HEK293 (cell line): ENCODE measurements around the gene EIF4E.
A peak's percentile ranks its signal among the peaks of the same experiment; 100 is the strongest.

ENCODE experiments used
- CTCF ChIA-PET: fragments of 350-600 bp; formaldehyde crosslinking; extraction: SDS; loops from one replicate; lab custom pipeline; 2021; ENCODE audit warnings: antibody characterized with exemption; lab: Yijun Ruan, JAX
- POLR2A ChIA-PET: fragments of 300-600 bp; formaldehyde crosslinking; extraction: SDS; loops from one replicate; lab custom pipeline; 2020; ENCODE audit warnings: antibody characterized with exemption, inconsistent platforms; lab: Yijun Ruan, JAX
- H3K27ac ChIP-seq: fragments of 200-500 bp; sonication (Bioruptor generic); 2 replicates; pipeline ENCODE4 v1.5.1; 2014; ENCODE audit warnings: low read depth, low read length, control low read depth, inconsistent platforms; ENCODE audit errors: extremely low read depth
- H3K36me3 ChIP-seq, 2 experiments: fragments of 200-500 bp in 1 of 2; sonication (Bioruptor generic) in 1 of 2; 1 replicate in 1 of 2; 2 replicates in 1 of 2; pipeline ENCODE4 v1.5.1; 2014 to 2017; ENCODE audit warnings: inconsistent platforms in 2 of 2, low read length in 2 of 2; ENCODE audit not compliant: control insufficient read depth in 2 of 2, insufficient read depth in 1 of 2
- H3K4me1 ChIP-seq: fragments of 200-500 bp; sonication (Bioruptor generic); 2 replicates; pipeline ENCODE4 v1.5.1; 2014; ENCODE audit warnings: mild to moderate bottlenecking, low read length, inconsistent platforms; ENCODE audit not compliant: control insufficient read depth, insufficient read depth
- H3K4me3 ChIP-seq: 2 replicates; pipeline ENCODE4 v1.5.1; 2011; ENCODE audit warnings: low read depth, mild to moderate bottlenecking, control low read depth, low read length, moderate library complexity
- H3K9me3 ChIP-seq: fragments of 200-500 bp; sonication (Bioruptor generic); 2 replicates; pipeline ENCODE4 v1.5.1; 2014; ENCODE audit warnings: low read depth, low read length, inconsistent platforms; ENCODE audit not compliant: control insufficient read depth, insufficient read depth
- BCL11B ChIP-seq: fragments of 450-650 bp; formaldehyde crosslinking; IDR thresholded peaks from 2 replicates; pipeline ENCODE4 v1.5.1; 2016; ENCODE audit warnings: low read depth, missing biosample characterization, missing genetic modification characterization
- HOXA7 ChIP-seq: sonication (generic); formaldehyde crosslinking; IDR thresholded peaks from 2 replicates; pipeline ENCODE4 v1.8.1; 2022; ENCODE audit warnings: missing genetic modification reagents, borderline replicate concordance
- KLF1 ChIP-seq: fragments of 450-650 bp; formaldehyde crosslinking; IDR thresholded peaks from 2 replicates; pipeline ENCODE4 v1.5.1; 2016; ENCODE audit warnings: missing biosample characterization, missing genetic modification characterization
- SCRT1 ChIP-seq: fragments of 450-650 bp; formaldehyde crosslinking; IDR thresholded peaks from 2 replicates; pipeline ENCODE4 v1.5.1; 2016; ENCODE audit warnings: missing biosample characterization, missing genetic modification characterization, borderline replicate concordance
- SP7 ChIP-seq: fragments of 450-650 bp; formaldehyde crosslinking; IDR thresholded peaks from 2 replicates; pipeline ENCODE4 v1.5.1; 2016; ENCODE audit warnings: missing biosample characterization, missing genetic modification characterization
- WT1 ChIP-seq: fragments of 450-650 bp; formaldehyde crosslinking; IDR thresholded peaks from 2 replicates; pipeline ENCODE4 v1.5.1; 2016; ENCODE audit warnings: missing biosample characterization, missing genetic modification characterization
- ZBTB8A ChIP-seq: fragments of 450-650 bp; formaldehyde crosslinking; IDR thresholded peaks from 2 replicates; pipeline ENCODE4 v1.5.1; 2016; ENCODE audit warnings: missing biosample characterization, missing genetic modification characterization
- ZNF132 ChIP-seq: fragments of 450-650 bp; formaldehyde crosslinking; IDR thresholded peaks from 2 replicates; pipeline ENCODE4 v1.5.1; 2017; ENCODE audit warnings: missing biosample characterization, missing genetic modification characterization, borderline replicate concordance
- ZNF169 ChIP-seq: fragments of 450-650 bp; formaldehyde crosslinking; IDR thresholded peaks from 2 replicates; pipeline ENCODE4 v1.5.1; 2016; ENCODE audit warnings: missing biosample characterization, missing genetic modification characterization
- ZNF324 ChIP-seq: fragments of 450-650 bp; formaldehyde crosslinking; IDR thresholded peaks from 2 replicates; pipeline ENCODE4 v1.5.1; 2016; ENCODE audit warnings: missing biosample characterization, missing genetic modification characterization
- ZNF341 ChIP-seq: fragments of 450-650 bp; formaldehyde crosslinking; IDR thresholded peaks from 2 replicates; pipeline ENCODE4; 2016; ENCODE audit warnings: low read depth, missing biosample characterization, missing genetic modification characterization
- ZNF404 ChIP-seq: fragments of 450-650 bp; formaldehyde crosslinking; IDR thresholded peaks from 2 replicates; pipeline ENCODE4 v1.5.1; 2017; ENCODE audit warnings: missing biosample characterization, missing genetic modification characterization
- ZNF433 ChIP-seq: fragments of 450-650 bp; formaldehyde crosslinking; IDR thresholded peaks from 2 replicates; pipeline ENCODE4 v1.5.1; 2016; ENCODE audit warnings: missing biosample characterization, missing genetic modification characterization, low read depth
- ZNF544 ChIP-seq: fragments of 450-650 bp; formaldehyde crosslinking; IDR thresholded peaks from 2 replicates; pipeline ENCODE4 v1.5.0; 2017; ENCODE audit warnings: missing biosample characterization, missing genetic modification characterization
- ZNF596 ChIP-seq: fragments of 450-650 bp; IDR thresholded peaks from 2 replicates; pipeline ENCODE4 v1.5.0; 2018; ENCODE audit warnings: missing biosample characterization, mild to moderate bottlenecking, missing genetic modification characterization, moderate library complexity
- ZNF660 ChIP-seq: fragments of 450-650 bp; IDR thresholded peaks from 2 replicates; pipeline ENCODE4 v1.5.1; 2018; ENCODE audit warnings: missing biosample characterization, mild to moderate bottlenecking, missing genetic modification characterization
- ZNF747 ChIP-seq: fragments of 450-650 bp; formaldehyde crosslinking; IDR thresholded peaks from 2 replicates; pipeline ENCODE4 v1.5.1; 2016; ENCODE audit warnings: missing biosample characterization, missing genetic modification characterization
- TF ChIP-seq, protein P1 (sequence below): fragments of 450-650 bp; formaldehyde crosslinking; IDR thresholded peaks from 2 replicates; pipeline ENCODE4 v1.5.1; 2016; ENCODE audit warnings: missing biosample characterization, missing genetic modification characterization
- TF ChIP-seq, protein P2 (sequence below): fragments of 450-650 bp; formaldehyde crosslinking; IDR thresholded peaks from 2 replicates; pipeline ENCODE4 v1.5.1; 2017; ENCODE audit warnings: missing biosample characterization, missing genetic modification characterization
- TF ChIP-seq, protein P3 (sequence below): fragments of 450-650 bp; formaldehyde crosslinking; IDR thresholded peaks from 2 replicates; pipeline ENCODE4 v1.5.1; 2017; ENCODE audit warnings: missing biosample characterization, missing genetic modification characterization
- TF ChIP-seq, protein P4 (sequence below): fragments of 450-650 bp; formaldehyde crosslinking; IDR thresholded peaks from 2 replicates; pipeline ENCODE4 v1.5.1; 2016; ENCODE audit warnings: missing biosample characterization, missing genetic modification characterization
- TF ChIP-seq, protein P5 (sequence below): fragments of 450-650 bp; formaldehyde crosslinking; IDR thresholded peaks from 2 replicates; pipeline ENCODE4 v1.5.1; 2017; ENCODE audit warnings: missing biosample characterization, missing genetic modification characterization
- TF ChIP-seq, protein P6 (sequence below): fragments of 450-650 bp; formaldehyde crosslinking; IDR thresholded peaks from 2 replicates; pipeline ENCODE4 v1.5.1; 2016; ENCODE audit warnings: missing biosample characterization, missing genetic modification characterization, borderline replicate concordance

The EIF4E gene

DNA sequence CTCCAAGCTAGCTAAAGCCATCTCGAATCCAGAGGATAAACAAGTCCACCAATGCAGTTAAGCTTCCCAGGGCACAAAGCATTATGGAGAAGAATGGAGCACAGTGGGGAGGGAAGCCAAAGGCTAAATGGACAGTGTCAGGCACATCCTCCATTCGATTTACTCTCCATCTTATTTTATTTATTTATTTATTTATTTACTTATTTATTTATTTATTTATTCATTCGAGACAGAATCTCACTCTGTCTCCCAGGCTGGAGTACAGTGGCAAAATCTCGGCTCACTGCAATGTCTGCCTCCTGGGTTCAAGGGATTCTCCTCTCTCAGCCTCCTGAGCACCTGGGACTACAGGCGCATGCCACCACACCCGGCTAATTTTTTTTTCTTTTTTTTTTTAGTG lies 26.3 kb upstream of the EIF4E start:
- POLR2A ChIA-PET, result no interaction called here
- Histone ChIP-seq H3K27ac (no peak overlapping the region), H3K36me3 (no peaks in the 10 kb centered on the region), H3K9me3 (no peaks in the 10 kb centered on the region), H3K4me1 (no peaks in the 10 kb centered on the region), H3K4me3 (no peak overlapping the region)
- CTCF ChIA-PET, result interaction anchor here (0.7 kb wide), 1 partner anchor 26 kb away, joined by 3 read pairs; no protein-coding TSS in a partner anchor
- TF ChIP-seq ZNF132 (no peak), ZNF433 (peak; percentile 52; the same call in 1 of the 2 replicates), ZBTB8A (tag by site-specific recombination) (0 out of 2 replicates have a peak, but pooled peaks have one; percentile 22), ZNF544 (tag by site-specific recombination) (no peak), KLF1 (tag by site-specific recombination) (no peak), ZNF341 (tag by site-specific recombination) (no peak), WT1 (tag by site-specific recombination) (no peak), SP7 (tag by site-specific recombination) (no peak), ZNF169 (tag by site-specific recombination) (no peak), ZNF596 (no peak), ZNF747 (no peak), ZNF660 (tag by site-specific recombination) (no peak), HOXA7 (CRISPR knock-in tag) (no peak), ZNF324 (tag by site-specific recombination) (no peak), SCRT1 (tag by site-specific recombination) (no peak), ZNF404 (tag by site-specific recombination) (no peak), BCL11B (tag by site-specific recombination) (no peak)
- TF ChIP-seq, protein P1, sequence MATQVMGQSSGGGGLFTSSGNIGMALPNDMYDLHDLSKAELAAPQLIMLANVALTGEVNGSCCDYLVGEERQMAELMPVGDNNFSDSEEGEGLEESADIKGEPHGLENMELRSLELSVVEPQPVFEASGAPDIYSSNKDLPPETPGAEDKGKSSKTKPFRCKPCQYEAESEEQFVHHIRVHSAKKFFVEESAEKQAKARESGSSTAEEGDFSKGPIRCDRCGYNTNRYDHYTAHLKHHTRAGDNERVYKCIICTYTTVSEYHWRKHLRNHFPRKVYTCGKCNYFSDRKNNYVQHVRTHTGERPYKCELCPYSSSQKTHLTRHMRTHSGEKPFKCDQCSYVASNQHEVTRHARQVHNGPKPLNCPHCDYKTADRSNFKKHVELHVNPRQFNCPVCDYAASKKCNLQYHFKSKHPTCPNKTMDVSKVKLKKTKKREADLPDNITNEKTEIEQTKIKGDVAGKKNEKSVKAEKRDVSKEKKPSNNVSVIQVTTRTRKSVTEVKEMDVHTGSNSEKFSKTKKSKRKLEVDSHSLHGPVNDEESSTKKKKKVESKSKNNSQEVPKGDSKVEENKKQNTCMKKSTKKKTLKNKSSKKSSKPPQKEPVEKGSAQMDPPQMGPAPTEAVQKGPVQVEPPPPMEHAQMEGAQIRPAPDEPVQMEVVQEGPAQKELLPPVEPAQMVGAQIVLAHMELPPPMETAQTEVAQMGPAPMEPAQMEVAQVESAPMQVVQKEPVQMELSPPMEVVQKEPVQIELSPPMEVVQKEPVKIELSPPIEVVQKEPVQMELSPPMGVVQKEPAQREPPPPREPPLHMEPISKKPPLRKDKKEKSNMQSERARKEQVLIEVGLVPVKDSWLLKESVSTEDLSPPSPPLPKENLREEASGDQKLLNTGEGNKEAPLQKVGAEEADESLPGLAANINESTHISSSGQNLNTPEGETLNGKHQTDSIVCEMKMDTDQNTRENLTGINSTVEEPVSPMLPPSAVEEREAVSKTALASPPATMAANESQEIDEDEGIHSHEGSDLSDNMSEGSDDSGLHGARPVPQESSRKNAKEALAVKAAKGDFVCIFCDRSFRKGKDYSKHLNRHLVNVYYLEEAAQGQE (tag by site-specific recombination), result peak; percentile 21; the same call in 1 of the 2 replicates
- TF ChIP-seq, protein P2, sequence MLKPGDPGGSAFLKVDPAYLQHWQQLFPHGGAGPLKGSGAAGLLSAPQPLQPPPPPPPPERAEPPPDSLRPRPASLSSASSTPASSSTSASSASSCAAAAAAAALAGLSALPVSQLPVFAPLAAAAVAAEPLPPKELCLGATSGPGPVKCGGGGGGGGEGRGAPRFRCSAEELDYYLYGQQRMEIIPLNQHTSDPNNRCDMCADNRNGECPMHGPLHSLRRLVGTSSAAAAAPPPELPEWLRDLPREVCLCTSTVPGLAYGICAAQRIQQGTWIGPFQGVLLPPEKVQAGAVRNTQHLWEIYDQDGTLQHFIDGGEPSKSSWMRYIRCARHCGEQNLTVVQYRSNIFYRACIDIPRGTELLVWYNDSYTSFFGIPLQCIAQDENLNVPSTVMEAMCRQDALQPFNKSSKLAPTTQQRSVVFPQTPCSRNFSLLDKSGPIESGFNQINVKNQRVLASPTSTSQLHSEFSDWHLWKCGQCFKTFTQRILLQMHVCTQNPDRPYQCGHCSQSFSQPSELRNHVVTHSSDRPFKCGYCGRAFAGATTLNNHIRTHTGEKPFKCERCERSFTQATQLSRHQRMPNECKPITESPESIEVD (tag by site-specific recombination), result no peak
- TF ChIP-seq, protein P3, sequence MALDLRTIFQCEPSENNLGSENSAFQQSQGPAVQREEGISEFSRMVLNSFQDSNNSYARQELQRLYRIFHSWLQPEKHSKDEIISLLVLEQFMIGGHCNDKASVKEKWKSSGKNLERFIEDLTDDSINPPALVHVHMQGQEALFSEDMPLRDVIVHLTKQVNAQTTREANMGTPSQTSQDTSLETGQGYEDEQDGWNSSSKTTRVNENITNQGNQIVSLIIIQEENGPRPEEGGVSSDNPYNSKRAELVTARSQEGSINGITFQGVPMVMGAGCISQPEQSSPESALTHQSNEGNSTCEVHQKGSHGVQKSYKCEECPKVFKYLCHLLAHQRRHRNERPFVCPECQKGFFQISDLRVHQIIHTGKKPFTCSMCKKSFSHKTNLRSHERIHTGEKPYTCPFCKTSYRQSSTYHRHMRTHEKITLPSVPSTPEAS (tag by site-specific recombination), result no peak
- TF ChIP-seq, protein P4, sequence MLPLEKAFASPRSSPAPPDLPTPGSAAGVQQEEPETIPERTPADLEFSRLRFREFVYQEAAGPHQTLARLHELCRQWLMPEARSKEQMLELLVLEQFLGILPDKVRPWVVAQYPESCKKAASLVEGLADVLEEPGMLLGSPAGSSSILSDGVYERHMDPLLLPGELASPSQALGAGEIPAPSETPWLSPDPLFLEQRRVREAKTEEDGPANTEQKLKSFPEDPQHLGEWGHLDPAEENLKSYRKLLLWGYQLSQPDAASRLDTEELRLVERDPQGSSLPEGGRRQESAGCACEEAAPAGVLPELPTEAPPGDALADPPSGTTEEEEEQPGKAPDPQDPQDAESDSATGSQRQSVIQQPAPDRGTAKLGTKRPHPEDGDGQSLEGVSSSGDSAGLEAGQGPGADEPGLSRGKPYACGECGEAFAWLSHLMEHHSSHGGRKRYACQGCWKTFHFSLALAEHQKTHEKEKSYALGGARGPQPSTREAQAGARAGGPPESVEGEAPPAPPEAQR (tag by site-specific recombination), result no peak
- TF ChIP-seq, protein P5, sequence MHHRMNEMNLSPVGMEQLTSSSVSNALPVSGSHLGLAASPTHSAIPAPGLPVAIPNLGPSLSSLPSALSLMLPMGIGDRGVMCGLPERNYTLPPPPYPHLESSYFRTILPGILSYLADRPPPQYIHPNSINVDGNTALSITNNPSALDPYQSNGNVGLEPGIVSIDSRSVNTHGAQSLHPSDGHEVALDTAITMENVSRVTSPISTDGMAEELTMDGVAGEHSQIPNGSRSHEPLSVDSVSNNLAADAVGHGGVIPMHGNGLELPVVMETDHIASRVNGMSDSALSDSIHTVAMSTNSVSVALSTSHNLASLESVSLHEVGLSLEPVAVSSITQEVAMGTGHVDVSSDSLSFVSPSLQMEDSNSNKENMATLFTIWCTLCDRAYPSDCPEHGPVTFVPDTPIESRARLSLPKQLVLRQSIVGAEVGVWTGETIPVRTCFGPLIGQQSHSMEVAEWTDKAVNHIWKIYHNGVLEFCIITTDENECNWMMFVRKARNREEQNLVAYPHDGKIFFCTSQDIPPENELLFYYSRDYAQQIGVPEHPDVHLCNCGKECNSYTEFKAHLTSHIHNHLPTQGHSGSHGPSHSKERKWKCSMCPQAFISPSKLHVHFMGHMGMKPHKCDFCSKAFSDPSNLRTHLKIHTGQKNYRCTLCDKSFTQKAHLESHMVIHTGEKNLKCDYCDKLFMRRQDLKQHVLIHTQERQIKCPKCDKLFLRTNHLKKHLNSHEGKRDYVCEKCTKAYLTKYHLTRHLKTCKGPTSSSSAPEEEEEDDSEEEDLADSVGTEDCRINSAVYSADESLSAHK (tag by site-specific recombination), result no peak
- TF ChIP-seq, protein P6, sequence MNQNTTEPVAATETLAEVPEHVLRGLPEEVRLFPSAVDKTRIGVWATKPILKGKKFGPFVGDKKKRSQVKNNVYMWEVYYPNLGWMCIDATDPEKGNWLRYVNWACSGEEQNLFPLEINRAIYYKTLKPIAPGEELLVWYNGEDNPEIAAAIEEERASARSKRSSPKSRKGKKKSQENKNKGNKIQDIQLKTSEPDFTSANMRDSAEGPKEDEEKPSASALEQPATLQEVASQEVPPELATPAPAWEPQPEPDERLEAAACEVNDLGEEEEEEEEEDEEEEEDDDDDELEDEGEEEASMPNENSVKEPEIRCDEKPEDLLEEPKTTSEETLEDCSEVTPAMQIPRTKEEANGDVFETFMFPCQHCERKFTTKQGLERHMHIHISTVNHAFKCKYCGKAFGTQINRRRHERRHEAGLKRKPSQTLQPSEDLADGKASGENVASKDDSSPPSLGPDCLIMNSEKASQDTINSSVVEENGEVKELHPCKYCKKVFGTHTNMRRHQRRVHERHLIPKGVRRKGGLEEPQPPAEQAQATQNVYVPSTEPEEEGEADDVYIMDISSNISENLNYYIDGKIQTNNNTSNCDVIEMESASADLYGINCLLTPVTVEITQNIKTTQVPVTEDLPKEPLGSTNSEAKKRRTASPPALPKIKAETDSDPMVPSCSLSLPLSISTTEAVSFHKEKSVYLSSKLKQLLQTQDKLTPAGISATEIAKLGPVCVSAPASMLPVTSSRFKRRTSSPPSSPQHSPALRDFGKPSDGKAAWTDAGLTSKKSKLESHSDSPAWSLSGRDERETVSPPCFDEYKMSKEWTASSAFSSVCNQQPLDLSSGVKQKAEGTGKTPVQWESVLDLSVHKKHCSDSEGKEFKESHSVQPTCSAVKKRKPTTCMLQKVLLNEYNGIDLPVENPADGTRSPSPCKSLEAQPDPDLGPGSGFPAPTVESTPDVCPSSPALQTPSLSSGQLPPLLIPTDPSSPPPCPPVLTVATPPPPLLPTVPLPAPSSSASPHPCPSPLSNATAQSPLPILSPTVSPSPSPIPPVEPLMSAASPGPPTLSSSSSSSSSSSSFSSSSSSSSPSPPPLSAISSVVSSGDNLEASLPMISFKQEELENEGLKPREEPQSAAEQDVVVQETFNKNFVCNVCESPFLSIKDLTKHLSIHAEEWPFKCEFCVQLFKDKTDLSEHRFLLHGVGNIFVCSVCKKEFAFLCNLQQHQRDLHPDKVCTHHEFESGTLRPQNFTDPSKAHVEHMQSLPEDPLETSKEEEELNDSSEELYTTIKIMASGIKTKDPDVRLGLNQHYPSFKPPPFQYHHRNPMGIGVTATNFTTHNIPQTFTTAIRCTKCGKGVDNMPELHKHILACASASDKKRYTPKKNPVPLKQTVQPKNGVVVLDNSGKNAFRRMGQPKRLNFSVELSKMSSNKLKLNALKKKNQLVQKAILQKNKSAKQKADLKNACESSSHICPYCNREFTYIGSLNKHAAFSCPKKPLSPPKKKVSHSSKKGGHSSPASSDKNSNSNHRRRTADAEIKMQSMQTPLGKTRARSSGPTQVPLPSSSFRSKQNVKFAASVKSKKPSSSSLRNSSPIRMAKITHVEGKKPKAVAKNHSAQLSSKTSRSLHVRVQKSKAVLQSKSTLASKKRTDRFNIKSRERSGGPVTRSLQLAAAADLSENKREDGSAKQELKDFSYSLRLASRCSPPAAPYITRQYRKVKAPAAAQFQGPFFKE (tag by site-specific recombination), result no peak
